HL-60/S4 (cell line): Measurements from ENCODE around the gene CAPN10.

Experiments used
- in situ Hi-C: fragments of 300-500 bp; cut with MboI; formaldehyde crosslinking; loops from 2 replicates; pipeline ENCODE4 v1.14.3; 2022; ENCODE audit warnings: low sequenced_read_pairs

CAPN10 gene

DNA sequence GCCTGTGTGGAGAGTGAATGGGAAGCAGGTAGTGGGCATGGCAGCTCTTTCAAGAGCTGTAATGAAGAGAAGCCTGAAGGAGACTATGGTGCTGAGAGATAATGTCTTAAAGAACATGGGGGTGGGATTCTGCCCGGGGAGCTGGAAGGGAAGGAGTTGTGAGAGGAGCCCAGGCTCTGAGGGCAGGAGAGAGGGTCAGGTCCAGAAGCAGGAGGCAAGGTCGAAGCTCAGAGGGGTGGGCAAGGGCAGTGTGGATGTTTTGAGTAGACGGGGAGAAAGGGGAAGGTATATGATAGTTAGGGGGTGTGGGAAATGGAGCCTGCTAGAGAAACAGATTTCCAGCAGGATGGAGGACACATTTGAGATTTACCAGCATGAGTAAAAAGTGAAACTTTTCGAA lies 2.1 kb downstream of the CAPN10 start:
- in situ Hi-C loops, result no loop called here

DNA sequence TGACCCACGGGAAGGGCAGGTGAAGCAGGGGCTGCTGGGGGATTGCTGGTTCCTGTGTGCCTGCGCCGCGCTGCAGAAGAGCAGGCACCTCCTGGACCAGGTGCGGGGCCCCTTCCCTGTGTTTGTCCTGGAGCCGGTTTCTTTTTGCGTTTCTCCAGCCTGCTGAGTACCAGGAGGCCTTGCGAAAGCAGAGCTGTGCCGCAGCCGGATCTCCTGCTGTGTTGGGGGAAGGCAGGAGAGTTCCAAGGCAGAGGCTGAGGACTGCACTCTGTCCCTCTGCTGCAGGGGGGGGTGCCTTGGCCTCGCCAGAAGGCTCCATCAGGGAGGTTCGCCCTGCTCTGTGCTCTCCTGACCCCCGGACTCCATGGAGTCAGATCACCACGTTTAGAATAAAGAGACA lies 2.8 kb downstream of the CAPN10 start:
- in situ Hi-C loops, result no loop called here

DNA sequence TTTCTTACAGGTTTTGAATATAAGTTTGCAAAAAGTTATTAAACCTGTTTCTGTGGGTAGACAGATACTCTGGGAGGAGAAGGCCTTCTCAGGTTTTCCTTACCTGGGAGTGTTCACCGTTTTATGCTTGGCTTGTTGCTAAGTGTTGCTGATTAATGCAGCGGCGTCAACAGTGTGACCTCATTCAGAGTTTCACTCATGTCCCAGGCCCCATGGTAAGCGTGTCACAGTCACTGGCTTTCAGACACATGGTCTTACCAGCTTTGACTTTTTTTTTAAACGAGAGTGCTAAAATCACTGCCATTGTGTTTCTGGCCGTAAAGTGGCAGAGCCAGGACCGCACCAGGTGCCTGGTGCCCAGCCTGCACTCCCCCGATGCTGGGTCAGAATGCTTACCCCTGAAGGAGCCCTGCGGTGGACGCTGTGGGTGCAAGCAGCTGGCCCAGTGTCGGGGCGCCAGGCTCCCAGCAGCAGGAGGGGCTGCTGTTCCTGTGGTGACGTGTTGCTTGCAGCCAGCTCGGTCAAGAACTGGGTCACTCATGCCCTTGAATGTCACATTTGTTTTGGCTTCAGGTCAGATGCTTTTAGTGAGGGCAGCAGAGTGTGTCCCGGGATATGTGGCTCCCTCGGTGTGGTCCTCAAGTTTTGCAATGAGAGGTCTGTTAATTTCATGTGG lies 3.5 kb downstream of the CAPN10 start:
- in situ Hi-C loops, result no loop called here

DNA sequence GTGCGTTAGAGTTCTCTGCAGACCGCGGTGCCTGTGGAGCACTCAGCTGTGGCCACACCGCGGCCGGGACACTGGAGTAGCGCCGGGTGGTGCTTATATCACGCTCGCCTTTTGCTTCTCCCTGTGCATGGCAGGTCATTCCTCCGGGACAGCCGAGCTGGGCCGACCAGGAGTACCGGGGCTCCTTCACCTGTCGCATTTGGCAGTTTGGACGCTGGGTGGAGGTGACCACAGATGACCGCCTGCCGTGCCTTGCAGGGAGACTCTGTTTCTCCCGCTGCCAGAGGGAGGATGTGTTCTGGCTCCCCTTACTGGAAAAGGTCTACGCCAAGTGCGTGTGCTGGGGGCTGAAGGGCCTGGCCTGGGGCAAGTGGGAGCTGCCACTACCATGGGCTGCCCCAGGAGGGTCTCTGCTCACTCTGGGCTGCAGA lies 4.2 kb downstream of the CAPN10 start:
- in situ Hi-C loops, result no loop called here

DNA sequence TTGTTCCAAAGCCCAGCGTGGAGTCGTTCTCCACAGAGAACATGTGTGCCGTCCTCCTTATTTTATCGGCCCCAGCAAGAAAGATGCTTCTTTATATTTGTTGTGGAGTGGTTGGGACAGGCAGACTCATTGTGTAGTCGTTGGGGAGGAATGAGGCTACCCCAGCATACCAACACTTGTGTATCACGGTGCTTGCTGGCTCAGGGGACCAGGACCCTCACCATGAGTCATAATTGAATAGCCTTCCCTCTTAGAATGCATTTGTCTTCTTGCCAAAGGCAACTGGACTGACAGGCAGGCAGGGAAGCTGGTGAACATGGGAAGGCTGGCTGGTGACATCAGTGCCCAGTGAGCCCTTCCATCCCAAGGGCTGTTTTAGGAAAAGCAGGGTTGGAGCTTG lies 4.7 kb downstream of the CAPN10 start:
- in situ Hi-C loops, result no loop called here

DNA sequence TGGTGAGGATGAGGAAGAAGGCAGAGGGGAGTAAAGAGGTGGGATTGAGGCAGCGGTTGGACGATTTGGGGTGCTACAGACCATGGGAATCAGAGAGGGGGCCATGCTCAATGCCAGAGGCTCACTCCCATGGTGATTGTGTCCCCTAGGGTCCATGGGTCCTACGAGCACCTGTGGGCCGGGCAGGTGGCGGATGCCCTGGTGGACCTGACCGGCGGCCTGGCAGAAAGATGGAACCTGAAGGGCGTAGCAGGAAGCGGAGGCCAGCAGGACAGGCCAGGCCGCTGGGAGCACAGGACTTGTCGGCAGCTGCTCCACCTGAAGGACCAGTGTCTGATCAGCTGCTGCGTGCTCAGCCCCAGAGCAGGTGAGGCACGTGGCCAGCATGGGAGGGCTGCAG lies 5.2 kb downstream of the CAPN10 start:
- in situ Hi-C loops, result no loop called here

DNA sequence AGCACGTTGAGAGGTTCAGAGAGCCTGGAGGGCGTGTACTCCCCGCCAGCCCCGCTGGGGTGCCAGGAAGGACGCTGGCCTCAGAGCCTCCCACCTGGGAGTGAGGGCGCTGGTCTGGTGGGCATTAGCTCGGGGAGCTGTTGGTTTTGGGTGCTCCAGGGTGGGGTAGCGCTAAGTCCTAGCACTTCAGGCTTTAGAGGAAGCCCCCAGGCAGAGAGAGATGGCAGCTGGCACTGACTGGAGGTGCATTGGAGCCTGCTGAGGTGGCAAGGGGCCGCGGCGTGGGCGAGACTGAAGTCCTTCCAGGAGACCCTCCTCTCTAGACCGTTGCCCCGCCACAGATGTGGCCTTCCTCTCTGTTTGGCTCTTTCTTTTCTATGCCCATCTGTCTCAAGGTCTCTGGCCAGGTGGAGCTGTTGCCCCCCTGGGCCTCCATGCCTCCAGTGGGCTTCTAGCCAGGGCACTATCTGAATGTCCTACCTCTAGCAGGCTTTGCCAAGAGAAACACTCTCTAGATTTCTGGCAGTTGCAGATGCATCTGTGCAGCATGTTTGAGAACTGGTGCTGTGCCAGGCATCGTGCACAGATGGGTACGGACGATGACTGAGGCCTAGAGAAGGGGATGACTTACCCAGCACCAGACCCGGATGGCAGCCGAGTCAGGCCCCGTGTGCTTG lies 6.6 kb downstream of the CAPN10 start:
- in situ Hi-C loops, result no loop called here

DNA sequence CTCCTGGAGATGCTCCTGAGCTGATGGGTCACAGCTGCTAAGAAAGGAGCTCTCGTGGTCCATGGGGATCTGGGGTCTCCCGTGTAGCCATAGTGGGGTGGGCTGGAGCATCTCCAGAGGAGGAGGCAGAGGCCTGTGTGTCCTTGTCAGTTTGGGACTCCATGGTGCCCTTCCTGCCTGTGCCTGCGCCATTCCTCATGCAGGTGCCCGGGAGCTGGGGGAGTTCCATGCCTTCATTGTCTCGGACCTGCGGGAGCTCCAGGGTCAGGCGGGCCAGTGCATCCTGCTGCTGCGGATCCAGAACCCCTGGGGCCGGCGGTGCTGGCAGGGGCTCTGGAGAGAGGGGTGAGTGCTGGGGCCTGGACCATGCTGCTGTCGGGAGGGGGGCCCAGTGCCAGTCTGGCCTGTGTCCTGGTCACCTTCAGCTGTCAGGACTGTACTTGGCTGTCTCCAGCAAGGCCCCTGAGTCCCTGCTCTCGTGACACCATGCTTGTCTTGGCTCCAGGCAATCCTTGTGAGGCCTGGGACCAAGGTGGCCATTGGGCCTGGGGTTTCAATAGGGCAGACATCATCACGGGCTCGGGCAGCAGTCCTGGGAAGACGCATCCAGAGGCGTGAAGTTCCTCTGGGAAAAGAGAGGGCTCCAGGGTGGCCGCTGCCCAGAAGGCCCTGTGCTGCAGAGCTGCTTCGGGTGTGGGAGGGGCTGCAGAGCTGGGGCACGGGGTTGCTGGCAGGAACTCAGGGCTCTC lies 7.3 kb downstream of the CAPN10 start:
- in situ Hi-C loops, result no loop called here

DNA sequence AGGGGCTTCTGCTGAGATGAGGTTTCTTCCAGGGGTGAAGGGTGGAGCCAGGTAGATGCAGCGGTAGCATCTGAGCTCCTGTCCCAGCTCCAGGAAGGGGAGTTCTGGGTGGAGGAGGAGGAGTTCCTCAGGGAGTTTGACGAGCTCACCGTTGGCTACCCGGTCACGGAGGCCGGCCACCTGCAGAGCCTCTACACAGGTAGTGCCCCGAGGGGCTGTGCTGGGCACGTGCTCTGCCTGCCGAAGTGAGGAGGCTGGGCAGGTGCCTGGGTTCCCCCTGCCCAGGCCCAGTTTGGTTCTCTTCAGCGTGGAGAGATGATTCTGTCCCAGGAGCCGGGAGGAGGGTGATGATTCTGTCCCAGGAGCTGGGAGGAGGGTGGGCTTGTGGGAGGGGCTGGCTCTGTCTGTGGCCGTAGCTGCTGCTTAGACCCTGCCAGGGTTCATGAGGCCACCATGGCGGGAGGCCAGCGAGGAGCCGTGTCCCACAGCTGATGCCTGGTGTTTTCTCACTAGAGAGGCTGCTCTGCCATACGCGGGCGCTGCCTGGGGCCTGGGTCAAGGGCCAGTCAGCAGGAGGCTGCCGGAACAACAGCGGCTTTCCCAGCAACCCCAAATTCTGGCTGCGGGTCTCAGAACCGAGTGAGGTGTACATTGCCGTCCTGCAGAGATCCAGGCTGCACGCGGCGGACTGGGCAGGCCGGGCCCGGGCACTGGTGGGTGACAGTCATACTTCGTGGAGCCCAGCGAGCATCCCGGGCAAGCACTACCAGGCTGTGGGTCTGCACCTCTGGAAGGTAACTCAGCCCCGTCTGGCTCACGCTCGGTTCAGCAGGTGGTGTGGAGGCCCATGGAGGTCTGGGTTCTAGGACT lies 8.2 kb downstream of the CAPN10 start:
- in situ Hi-C loops, result no loop called here

DNA sequence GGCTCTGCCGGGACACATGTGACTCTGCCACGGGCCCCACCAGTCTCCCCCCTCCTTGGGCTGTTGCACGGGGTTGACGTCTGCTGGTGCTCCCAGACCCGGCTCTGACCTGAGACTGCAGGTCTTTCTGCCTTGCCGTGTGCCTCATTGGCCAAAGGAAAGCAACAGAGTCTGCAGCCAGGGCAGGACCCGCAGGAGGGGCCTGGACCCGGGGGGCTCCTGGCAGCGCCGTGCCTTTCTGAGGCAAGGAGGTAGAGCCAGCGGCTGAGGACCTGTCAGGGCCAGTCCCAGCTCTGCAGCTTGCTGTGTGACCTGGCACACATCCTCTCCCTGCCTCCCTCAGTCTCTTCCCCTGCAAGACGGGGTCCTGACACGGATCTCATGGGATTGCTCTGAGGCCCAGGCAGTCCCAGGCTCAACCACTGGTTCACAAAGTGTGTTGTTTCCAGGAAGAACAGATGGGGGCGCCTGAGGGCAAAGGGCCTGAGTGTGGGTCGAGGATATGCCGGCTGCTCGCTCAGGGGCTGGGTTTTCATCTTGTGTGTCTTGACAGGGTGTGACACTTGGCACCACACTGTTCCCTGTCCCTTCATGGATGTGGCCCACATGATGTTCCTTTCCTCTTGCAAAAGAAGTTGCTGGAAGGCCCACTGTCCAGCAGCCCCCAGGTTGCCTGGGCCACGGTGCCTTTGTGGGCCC lies 9.0 kb downstream of the CAPN10 start:
- in situ Hi-C loops, result no loop called here

DNA sequence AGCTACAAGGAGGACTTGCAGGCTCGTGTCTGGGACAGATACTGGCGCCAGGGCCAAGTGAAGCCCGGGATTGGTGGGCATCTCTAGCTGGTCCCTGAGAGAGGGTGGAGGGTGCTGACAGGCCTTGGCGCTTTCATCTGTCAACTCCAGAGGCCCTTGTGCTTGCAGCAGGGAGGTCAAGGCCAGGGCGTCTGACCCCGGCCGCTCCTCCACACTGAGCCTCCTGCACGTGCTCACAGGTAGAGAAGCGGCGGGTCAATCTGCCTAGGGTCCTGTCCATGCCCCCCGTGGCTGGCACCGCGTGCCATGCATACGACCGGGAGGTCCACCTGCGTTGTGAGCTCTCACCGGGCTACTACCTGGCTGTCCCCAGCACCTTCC lies 9.5 kb downstream of the CAPN10 start:
- in situ Hi-C loops, result no loop called here

DNA sequence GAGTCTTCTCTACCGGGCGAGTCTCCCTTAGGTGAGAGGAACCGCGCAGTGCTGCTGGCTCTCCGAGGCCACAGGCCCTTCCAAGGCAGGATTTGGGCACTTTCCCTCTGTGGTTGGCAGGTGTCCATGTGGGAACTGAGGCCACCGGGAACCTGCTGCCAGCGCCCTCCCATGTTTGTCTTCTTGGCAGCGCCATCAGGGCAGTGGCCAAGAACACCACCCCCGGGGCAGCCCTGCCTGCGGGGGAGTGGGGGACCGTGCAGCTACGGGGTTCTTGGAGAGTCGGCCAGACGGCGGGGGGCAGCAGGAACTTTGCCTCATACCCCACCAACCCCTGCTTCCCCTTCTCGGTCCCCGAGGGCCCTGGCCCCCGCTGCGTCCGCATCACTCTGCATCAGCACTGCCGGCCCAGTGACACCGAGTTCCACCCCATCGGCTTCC lies 10.0 kb downstream of the CAPN10 start:
- in situ Hi-C loops, result no loop called here

DNA sequence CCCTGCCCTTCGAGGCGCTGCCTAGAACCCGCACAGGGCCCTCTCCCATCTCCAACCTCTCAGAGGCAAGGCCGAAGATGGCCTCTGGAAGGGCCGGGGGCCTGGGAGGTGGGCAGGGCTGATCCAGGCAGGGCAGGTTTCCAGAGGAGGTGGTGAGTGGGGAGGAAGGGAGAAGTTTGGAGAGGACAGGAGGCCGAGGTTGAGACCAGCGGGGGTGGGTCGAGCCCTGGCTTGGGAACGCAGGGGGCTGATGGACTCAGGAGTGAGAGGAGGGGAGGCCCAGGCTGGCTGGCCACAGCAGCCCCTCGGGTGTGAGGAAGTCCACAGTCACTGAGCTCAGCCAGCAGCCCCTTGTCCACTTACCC lies 10.5 kb downstream of the CAPN10 start:
- in situ Hi-C loops, result no loop called here

DNA sequence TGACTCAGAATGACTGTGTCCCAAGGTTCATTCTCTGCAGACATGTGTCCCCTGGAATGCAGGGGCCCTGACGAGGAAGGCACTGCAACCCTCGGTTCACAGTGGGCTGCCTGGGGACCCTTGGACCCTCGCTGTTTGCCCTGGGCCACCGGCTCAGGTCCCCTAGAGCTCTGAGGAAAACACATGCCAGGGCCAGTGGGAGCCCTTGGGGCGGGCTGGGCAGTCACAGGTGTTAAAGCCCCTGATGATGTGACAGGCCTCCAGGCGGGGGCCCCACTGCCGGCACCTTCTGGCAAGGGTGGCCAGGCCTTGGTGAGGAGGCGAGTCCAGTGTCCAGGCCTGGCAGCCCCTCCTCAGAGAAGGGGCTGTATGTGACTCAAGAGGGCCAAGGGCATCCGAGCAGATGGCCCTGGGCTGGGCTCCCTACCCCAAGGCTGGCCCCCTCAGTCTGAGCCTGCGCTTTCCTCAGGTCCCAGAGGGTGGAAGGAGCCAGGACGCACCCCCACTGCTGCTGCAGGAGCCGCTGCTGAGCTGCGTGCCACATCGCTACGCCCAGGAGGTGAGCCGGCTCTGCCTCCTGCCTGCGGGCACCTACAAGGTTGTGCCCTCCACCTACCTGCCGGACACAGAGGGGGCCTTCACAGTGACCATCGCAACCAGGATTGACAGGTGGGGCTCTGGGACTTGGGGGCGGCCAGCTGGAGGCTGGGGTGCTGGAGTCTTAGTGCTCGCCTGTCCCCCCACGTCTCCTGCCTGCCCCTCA lies 11.1 kb downstream of the CAPN10 start:
- in situ Hi-C loops, result no loop called here

DNA sequence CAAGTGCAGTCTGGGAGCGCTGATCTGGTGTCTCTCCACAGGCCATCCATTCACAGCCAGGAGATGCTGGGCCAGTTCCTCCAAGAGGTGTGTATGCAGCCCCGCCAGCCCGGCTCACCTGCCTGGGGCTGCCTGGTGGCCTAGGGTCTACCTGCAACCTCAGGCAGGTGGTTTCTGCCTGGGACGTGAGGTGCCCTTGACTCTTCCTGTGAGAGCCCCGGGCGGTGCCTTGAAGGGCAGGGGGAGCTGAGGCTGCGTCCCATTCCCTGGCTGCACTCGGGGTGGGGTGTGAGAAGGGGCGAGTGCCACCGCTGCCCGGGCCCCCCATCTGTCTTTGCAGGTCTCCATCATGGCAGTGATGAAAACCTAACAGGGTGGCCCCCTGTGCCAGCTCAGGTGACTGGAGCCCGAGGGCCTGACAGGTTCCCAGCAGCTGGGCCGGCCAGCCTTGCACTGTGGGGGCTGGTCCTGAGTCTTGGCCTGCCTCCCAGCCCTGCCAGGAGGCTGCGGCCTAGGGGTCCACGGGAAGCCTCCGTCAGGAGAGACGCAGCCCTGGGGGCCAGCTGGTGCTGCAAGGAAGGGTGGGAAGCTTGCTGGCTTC lies 11.9 kb downstream of the CAPN10 start:
- in situ Hi-C loops, result no loop called here

DNA sequence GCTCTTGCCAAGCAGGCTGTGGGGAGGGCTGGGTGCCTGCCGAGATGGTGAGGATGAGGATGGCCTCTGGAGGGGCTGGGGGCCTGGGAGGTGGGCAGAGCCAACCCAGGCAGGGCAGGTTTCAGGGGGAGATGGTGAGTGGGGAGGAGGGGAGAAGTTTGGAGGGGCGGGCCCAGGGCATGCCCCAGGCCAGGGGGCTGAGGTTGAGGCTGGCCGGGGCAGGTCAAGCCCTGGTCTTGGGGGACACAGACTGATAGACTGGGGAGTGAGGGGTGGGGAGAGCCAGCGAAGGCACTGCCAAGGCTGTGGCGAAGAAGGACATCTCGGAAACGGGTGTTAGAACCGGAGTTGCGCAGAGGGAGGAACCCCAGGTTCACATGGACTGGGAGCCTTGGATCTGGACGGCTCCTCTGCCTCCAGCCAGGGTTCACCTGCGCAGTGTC lies 12.6 kb downstream of the CAPN10 start:
- in situ Hi-C loops, result no loop called here

DNA sequence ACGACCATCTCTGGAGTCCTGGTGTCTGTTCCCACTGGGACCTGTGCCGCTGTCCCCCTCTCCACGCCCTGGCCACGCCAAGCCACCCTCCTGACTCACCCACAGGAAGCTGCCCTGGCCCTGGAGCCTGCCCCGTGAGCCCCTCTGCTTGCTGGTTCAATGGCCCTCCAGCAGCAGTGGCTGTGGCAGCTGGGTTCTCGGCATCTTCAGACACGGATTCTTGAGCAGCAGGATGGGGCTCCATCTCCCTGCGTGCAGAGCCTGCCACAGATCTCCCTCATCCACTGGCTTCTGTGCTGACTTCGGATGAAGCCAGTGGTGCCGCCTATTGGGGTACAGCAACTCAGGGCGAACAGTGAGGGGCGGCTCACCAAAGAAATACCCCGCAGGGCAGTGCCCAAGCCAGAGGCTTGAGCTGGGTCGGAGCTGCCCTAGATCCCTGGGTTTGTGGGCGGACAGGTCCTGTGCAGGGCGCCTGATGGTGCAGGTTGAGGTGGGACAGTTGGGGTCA lies 14.0 kb downstream of the CAPN10 start:
- in situ Hi-C loops, result no loop called here

DNA sequence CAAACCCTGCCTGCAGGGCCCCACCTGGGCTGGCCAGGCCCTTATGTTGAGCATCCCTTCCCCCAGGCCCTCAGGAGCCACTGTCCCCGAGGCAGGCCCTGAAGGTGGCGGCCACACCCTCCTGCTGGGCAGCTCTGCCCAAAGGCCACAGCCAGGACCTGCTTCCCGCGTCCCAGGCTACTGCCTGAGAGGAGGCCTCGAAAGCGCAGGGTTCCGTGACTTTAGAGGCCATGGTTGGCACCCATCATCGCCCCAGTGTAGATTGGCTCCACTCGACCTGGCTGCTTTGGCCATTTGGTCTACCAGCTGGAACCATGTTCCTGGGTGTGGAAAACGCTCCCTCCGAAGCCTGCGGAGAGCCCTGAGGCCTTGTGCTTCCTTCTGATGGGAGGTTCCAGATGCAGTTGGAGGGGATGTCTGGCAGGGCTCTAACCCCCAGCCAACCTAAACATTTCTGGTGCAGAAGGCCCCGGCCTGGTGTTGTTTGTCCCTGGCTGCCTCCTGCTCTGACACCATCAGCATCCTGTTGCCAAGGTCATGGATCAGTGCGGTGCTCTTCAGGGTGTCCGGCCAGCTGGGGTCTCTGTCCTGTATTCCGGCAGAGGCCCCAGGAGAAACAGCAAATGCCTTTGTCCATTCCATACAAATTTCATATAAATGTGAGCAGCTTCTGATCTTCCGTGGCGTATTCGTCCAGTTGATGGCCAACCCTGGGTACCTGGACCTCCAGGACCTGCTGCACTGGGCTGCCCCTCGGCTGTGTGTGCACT lies 14.7 kb downstream of the CAPN10 start:
- in situ Hi-C loops, result no loop called here

DNA sequence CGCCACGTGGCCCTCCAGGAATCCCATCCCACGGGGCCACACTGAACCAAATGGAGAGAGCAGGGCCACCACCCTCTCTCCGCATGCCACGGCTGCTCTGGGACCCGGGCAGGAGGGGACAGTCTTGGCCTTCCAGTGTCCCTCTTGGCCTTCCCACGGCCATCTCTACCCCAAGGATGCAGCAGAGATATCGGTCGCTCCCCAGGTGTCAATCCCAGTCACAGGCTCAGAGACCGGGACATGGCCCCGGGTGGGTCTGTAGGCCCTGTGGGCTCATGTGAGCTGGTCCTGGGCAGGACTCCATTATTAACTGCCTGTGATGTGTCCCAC lies 15.3 kb downstream of the CAPN10 start:
- in situ Hi-C loops, result no loop called here
